ENCODE results near the gene EXOSC1. TPM values are rescaled to one million over a fixed set of nuclear protein-coding genes. Genes with fewer than 3 reads are reported as not detected.
A peak's percentile ranks its signal among the peaks of the same experiment; 100 is the strongest.

EXOSC1 gene
- total and polyA plus RNA-seq, 2 of the 13 experiments (the other 11 are each of a cell fraction or from before 2014, with no cell fraction given), result 36.3 to 39.9 TPM

- no peak for TF ChIP-seq MIER2 (CRISPR knock-in tag; IDR thresholded peaks at IDR 0.05)
- TF ChIP-seq ASH2L (IDR thresholded peaks at IDR 0.05; ENCODE audit: insufficient read length, low read depth, low read length), result peak; percentile 88
- no peak for TF ChIP-seq CREB3 (CRISPR knock-in tag; IDR thresholded peaks at IDR 0.05)
- TF ChIP-seq SNAPC2 (CRISPR knock-in tag; IDR thresholded peaks at IDR 0.05), result no peak
- TF ChIP-seq ZNF776 (CRISPR knock-in tag; IDR thresholded peaks at IDR 0.05), result no peak
- no peak for TF ChIP-seq ZBTB43 (CRISPR knock-in tag; conservative IDR thresholded peaks at IDR 0.05)
- no peak for TF ChIP-seq FIP1L1 (IDR thresholded peaks at IDR 0.05; ENCODE audit: borderline replicate concordance, insufficient read depth, low read depth, low read length)
- TF ChIP-seq HIC2 (CRISPR knock-in tag; IDR thresholded peaks at IDR 0.05; ENCODE audit: low read depth), result no peak
- TF ChIP-seq ZNF446 (CRISPR knock-in tag; IDR thresholded peaks at IDR 0.05), result no peak
- TF ChIP-seq HOXA9 (CRISPR knock-in tag; IDR thresholded peaks at IDR 0.05; ENCODE audit: borderline replicate concordance), result no peak
- no peak for TF ChIP-seq GRHL1 (CRISPR knock-in tag; conservative IDR thresholded peaks at IDR 0.05)
- 0 out of 2 replicates have a peak, but pooled peaks have one; percentile 37 for TF ChIP-seq ZNF576 (CRISPR knock-in tag; IDR thresholded peaks at IDR 0.05)
- TF ChIP-seq ZNF407 (CRISPR knock-in tag; IDR thresholded peaks at IDR 0.05; ENCODE audit: not compliant biosample characterization), result peak; percentile 77
Measured at GRCh38 chr10:97400665-97401454, 44.9 kb downstream of the EXOSC1 start, which contains the start of gene RRP12 (continued).

Measured in HepG2 (cell line).